HCT116 (cell line): ENCODE measurements around the gene GMNN. TPM values are rescaled to one million over a fixed set of nuclear protein-coding genes. Genes with fewer than 3 reads are reported as not detected.

Experiments
- ATAC-seq: fragments of 200-7000 bp; cut with Tn5 transposase; 2 replicates; pipeline ENCODE4 v1.9.1; 2020; ENCODE audit warnings: mild to moderate bottlenecking, moderate library complexity
- BruUV-seq: library from RNA; stranded (reverse); fragments of 400-500 nt; replicated peaks from 2 replicates; lab custom pipeline; 2021; lab: Mats Ljungman, UMichigan
- CTCF ChIA-PET: fragments of 300-600 bp; sonication (Branson Sonifier 250); formaldehyde crosslinking; loops from one replicate; lab custom pipeline; 2021; ENCODE audit warnings: antibody characterized with exemption; lab: Charles Lee
- POLR2A ChIA-PET: fragments of 300-600, 350-600 bp; sonication (Branson Sonifier 250); formaldehyde crosslinking; loops from one replicate; lab custom pipeline; 2021; ENCODE audit warnings: antibody characterized with exemption; lab: Charles Lee
- RAD21 ChIA-PET, 2 experiments: fragments of 300-600 bp; sonication (Branson Sonifier 250); formaldehyde crosslinking; loops; one replicate each; lab custom pipeline; 2023; ENCODE audit warnings: low total read pairs in 2 of 2; ENCODE audit not compliant: uncharacterized antibody in 2 of 2, unreplicated experiment in 2 of 2, low non-redundant PET in 1 of 2; lab: Charles Lee
- DNase-seq: peaks from one replicate; pipeline ENCODE4 v3.0.0-alpha.2; 2010; ENCODE audit warnings: low read depth, low spot score
- H2AFZ ChIP-seq: fragments of 200-600 bp; shearing (Covaris generic), sonication (generic); 2 replicates; pipeline ENCODE4 v1.6.1; 2017; ENCODE audit warnings: low read depth, mixed run types, mixed read lengths, antibody characterized with exemption, low read length; ENCODE audit not compliant: poor library complexity, severe bottlenecking
- H3K27ac ChIP-seq: 2 replicates; pipeline ENCODE4 v1.5.1; 2012; ENCODE audit warnings: low read depth, low read length
- H3K27me3 ChIP-seq: fragments of 200-600 bp; sonication (generic); 2 replicates; pipeline ENCODE4 v1.6.1; 2016; ENCODE audit warnings: mixed run types, low read length, mixed read lengths; ENCODE audit not compliant: insufficient read depth
- H3K36me3 ChIP-seq, 2 experiments: fragments of 200-500 bp in 1 of 2; fragments of 200-600 bp in 1 of 2; sonication (Bioruptor generic) in 1 of 2; sonication (generic) in 1 of 2; 2 replicates each; pipeline versions ENCODE4 v1.5.1 to v1.6.1; 2014 to 2016; ENCODE audit warnings: low read length in 2 of 2, inconsistent platforms in 1 of 2, mixed read lengths in 1 of 2, mixed run types in 1 of 2; ENCODE audit not compliant: insufficient read depth in 2 of 2, control insufficient read depth in 1 of 2
- H3K4me1 ChIP-seq, 2 experiments: fragments of 200-600 bp in 1 of 2; sonication (generic) in 1 of 2; 2 replicates each; pipeline versions ENCODE4 v1.5.1 to v1.6.1; 2012 to 2017; ENCODE audit warnings: low read length in 2 of 2, inconsistent platforms in 1 of 2, mild to moderate bottlenecking in 1 of 2, mixed read lengths in 1 of 2, mixed run types in 1 of 2, moderate library complexity in 1 of 2; ENCODE audit not compliant: insufficient read depth in 2 of 2, control insufficient read depth in 1 of 2
- H3K4me2 ChIP-seq: fragments of 200-600 bp; sonication (generic); 2 replicates; pipeline ENCODE4 v1.6.1; 2017; ENCODE audit warnings: mixed run types, low read length, mixed read lengths
- H3K4me3 ChIP-seq, 2 experiments: fragments of 200-600 bp in 1 of 2; sonication (generic) in 1 of 2; replicated peaks in 1 of 2; 2 replicates each; pipeline ENCODE4 v1.5.1; 2011 to 2016; ENCODE audit warnings: low read length in 2 of 2, control low read depth in 1 of 2, low read depth in 1 of 2, mild to moderate bottlenecking in 1 of 2, mixed read lengths in 1 of 2, mixed run types in 1 of 2
- H3K79me2 ChIP-seq: fragments of 200-600 bp; sonication (generic); 2 replicates; pipeline ENCODE4 v1.6.1; 2017; ENCODE audit warnings: mild to moderate bottlenecking, mixed run types, low read length, moderate library complexity, mixed read lengths; ENCODE audit not compliant: insufficient read depth
- H3K9ac ChIP-seq: fragments of 200-600 bp; sonication (generic); 2 replicates; pipeline ENCODE4 v1.6.1; 2016; ENCODE audit warnings: low read length, mixed read lengths
- H3K9me2 ChIP-seq: fragments of 200-600 bp; sonication (generic), shearing (Covaris generic); 2 replicates; pipeline ENCODE4 v1.6.1; 2017; ENCODE audit warnings: mixed run types, mild to moderate bottlenecking, moderate library complexity; ENCODE audit not compliant: insufficient read depth
- H3K9me3 ChIP-seq, 2 experiments: fragments of 200-500 bp in 1 of 2; fragments of 200-600 bp in 1 of 2; sonication (Bioruptor generic) in 1 of 2; sonication (generic) in 1 of 2; 2 replicates each; pipeline ENCODE4 v1.6.1; 2014 to 2017; ENCODE audit warnings: low read length in 2 of 2, mixed read lengths in 2 of 2, inconsistent platforms in 1 of 2, low read depth in 1 of 2, mild to moderate bottlenecking in 1 of 2, mixed run types in 1 of 2, moderate library complexity in 1 of 2; ENCODE audit not compliant: control insufficient read depth in 1 of 2, insufficient read depth in 1 of 2
- H4K20me1 ChIP-seq: fragments of 200-600 bp; sonication (generic), shearing (Covaris generic); 2 replicates; pipeline ENCODE4 v1.6.1; 2017; ENCODE audit warnings: mixed run types, mild to moderate bottlenecking, moderate library complexity; ENCODE audit not compliant: insufficient read depth
- CTCF ChIP-seq, 3 experiments: fragments of 200-600 bp in 1 of 3; sonication (generic) in 1 of 3; IDR thresholded peaks in 2 of 3; conservative IDR thresholded peaks in 1 of 3; 2 replicates each; pipeline ENCODE4 v1.5.1; 2012 to 2017; ENCODE audit warnings: low read depth in 2 of 3, low read length in 2 of 3, antibody characterized with exemption in 1 of 3, borderline replicate concordance in 1 of 3, control low read depth in 1 of 3, mild to moderate bottlenecking in 1 of 3, mixed read lengths in 1 of 3, mixed run types in 1 of 3, moderate library complexity in 1 of 3; ENCODE audit not compliant: insufficient read depth in 1 of 3
- ELF1 ChIP-seq: IDR thresholded peaks from 2 replicates; pipeline ENCODE4 v1.6.1; 2012; ENCODE audit warnings: low read depth, borderline replicate concordance
- EZH2 ChIP-seq: fragments of 200-600 bp; sonication (generic); IDR thresholded peaks from 2 replicates; pipeline ENCODE4 v1.6.1; 2017; ENCODE audit warnings: antibody characterized with exemption, mixed run types
- FOSL1 ChIP-seq: IDR thresholded peaks from 2 replicates; pipeline ENCODE4 v1.6.1; 2012; ENCODE audit warnings: low read depth
- POLR2A ChIP-seq: IDR thresholded peaks from 2 replicates; pipeline ENCODE4 v1.7.0; 2011; ENCODE audit warnings: borderline replicate concordance; ENCODE audit not compliant: insufficient read depth, insufficient read length; ENCODE audit errors: extremely low read depth
- RAD21 ChIP-seq: IDR thresholded peaks from 2 replicates; pipeline ENCODE4 v1.6.1; 2012; ENCODE audit warnings: low read depth, mild to moderate bottlenecking
- REST ChIP-seq: IDR thresholded peaks from 2 replicates; pipeline ENCODE4 v1.6.1; 2012; ENCODE audit warnings: low read depth
- SP1 ChIP-seq: IDR thresholded peaks from 2 replicates; pipeline ENCODE4 v1.6.1; 2012; ENCODE audit warnings: low read depth
- SRF ChIP-seq: IDR thresholded peaks from 2 replicates; pipeline ENCODE4 v1.6.1; 2012; ENCODE audit warnings: low read depth
- TCF7L2 ChIP-seq: IDR thresholded peaks from 2 replicates; pipeline ENCODE4 v1.7.0; 2011; ENCODE audit warnings: borderline replicate concordance, inconsistent platforms; ENCODE audit not compliant: insufficient read depth, insufficient read length; ENCODE audit errors: extremely low read depth
- intact Hi-C: fragments of 100-400 bp; cut with micrococcal nuclease; formaldehyde crosslinking; loops from 2 replicates; pipeline ENCODE4 v1.10.0; 2022
- total RNA-seq: library from RNA; stranded (reverse); gene quantifications from one replicate; pipeline ENCODE4 v1.2.1, GENCODE V29; 2021; ENCODE audit not compliant: unreplicated experiment

The GMNN gene
- total RNA-seq, 1 experiment from 2014 or later = 54.9 TPM

- TF ChIP-seq CTCF (IDR thresholded peaks at IDR 0.05 in 2 of 3, conservative IDR thresholded peaks at IDR 0.05 in 1 of 3; ENCODE audit: borderline replicate concordance in 1 of 3, insufficient read depth in 1 of 3, low read depth in 2 of 3, low read length in 2 of 3) (no peak), REST (no peak), POLR2A (no peak), SRF (no peak), EZH2 (no peak), SP1 (no peak), RAD21 (no peak), FOSL1 (no peak)
Measured at GRCh38 chr6:24824142-24824938, 49.6 kb downstream of the GMNN start (continued).

GRCh38 chr6:24825130-24825630 lies 50.4 kb downstream of the GMNN start:
- no peak overlapping the region for H3K4me3 ChIP-seq
- BruUV-seq = no TSS peak
- DNase-seq = no peak
- intact Hi-C loops = no loop called here
- RAD21 ChIA-PET = no interaction called here
- TF ChIP-seq TCF7L2 (no peak), CTCF (IDR thresholded peaks at IDR 0.05 in 2 of 3, conservative IDR thresholded peaks at IDR 0.05 in 1 of 3; ENCODE audit: borderline replicate concordance in 1 of 3, insufficient read depth in 1 of 3, low read depth in 2 of 3, low read length in 2 of 3) (no peak), FOSL1 (no peak), ELF1 (no peak)
- TF ChIP-seq, all 23 proteins: peak for 0
- no peaks in the 10 kb centered on the region for H3K9me3 ChIP-seq
- H4K20me1 ChIP-seq = no peaks in the 10 kb centered on the region
- CTCF ChIA-PET = interaction anchor here (1.8 kb wide), 1 partner anchor 10 kb away, joined by 3 read pairs; no protein-coding TSS in a partner anchor
- H3K27ac ChIP-seq = no peak overlapping the region
- H3K4me1 ChIP-seq = no peaks in the 10 kb centered on the region
- no peak for ATAC-seq
- H3K27me3 ChIP-seq = no peaks in the 10 kb centered on the region
- H3K9ac ChIP-seq = no peak overlapping the region
- POLR2A ChIA-PET = no interaction called here
- no peaks in the 10 kb centered on the region for H3K9me2 ChIP-seq
- no peak overlapping the region for H3K4me2 ChIP-seq
- no peaks in the 10 kb centered on the region for H3K79me2 ChIP-seq
- no peak overlapping the region for H2AFZ ChIP-seq
- H3K36me3 ChIP-seq = no peaks in the 10 kb centered on the region
